Hepatocyte (in vitro differentiated cells): ENCODE results near the gene CTBP2.

Source experiments
- CTCF ChIP-seq: fragments of 200-600 bp; sonication (generic); IDR thresholded peaks from 2 replicates; pipeline ENCODE4 v1.5.1; 2016; ENCODE audit warnings: antibody characterized with exemption, mild to moderate bottlenecking; ENCODE audit not compliant: poor library complexity
- EZH2 ChIP-seq: fragments of 200-600 bp; sonication (generic); IDR thresholded peaks from 2 replicates; pipeline ENCODE4 v1.6.1; 2016; ENCODE audit warnings: antibody characterized with exemption, mild to moderate bottlenecking, borderline replicate concordance

GRCh38 chr10:125087191-125087896 is 73.0 kb downstream of the CTBP2 start:
- TF ChIP-seq CTCF = no peak
- no peak for TF ChIP-seq EZH2
